ENCODE results near the gene ZNF582. TPM values are rescaled to one million over a fixed set of nuclear protein-coding genes. Genes with fewer than 3 reads are reported as not detected.

The ZNF582 gene
- total RNA-seq, 1 donor from 2014 or later = 1.1 TPM

GRCh38 chr19:56383826-56384605 is 9.3 kb downstream of the ZNF582 start:
- H3K36me3 ChIP-seq (ENCODE audit: control insufficient read depth, insufficient read depth, low read length) = no peaks in the 10 kb centered on the region
- FAIRE-seq = no peak
- no peaks in the 10 kb centered on the region for H3K27me3 ChIP-seq (ENCODE audit: control insufficient read depth, insufficient read depth, low read length)
- TF ChIP-seq CTCF (IDR thresholded peaks at IDR 0.05; ENCODE audit: insufficient read depth, low read length, severe bottlenecking) = no peak
- DNase-seq (ENCODE audit: low read depth) = peak; percentile 92
- no peak overlapping the region for H3K4me3 ChIP-seq (ENCODE audit: low read depth, low read length)

GRCh38 chr19:56377105-56377924 is 16.0 kb downstream of the ZNF582 start:
- DNase-seq (ENCODE audit: low read depth) (no peak), FAIRE-seq (peak; percentile 72)
- no peak overlapping the region for H3K4me3 ChIP-seq (ENCODE audit: low read depth, low read length)
- peaks cover 15% of the 10 kb centered on the region for H3K36me3 ChIP-seq (ENCODE audit: control insufficient read depth, insufficient read depth, low read length)
- no peaks in the 10 kb centered on the region for H3K27me3 ChIP-seq (ENCODE audit: control insufficient read depth, insufficient read depth, low read length)
- no peak for TF ChIP-seq CTCF (IDR thresholded peaks at IDR 0.05; ENCODE audit: insufficient read depth, low read length, severe bottlenecking)

- no peak for FAIRE-seq
- peak; percentile 42 for DNase-seq (ENCODE audit: low read depth)
- H3K27me3 ChIP-seq (ENCODE audit: control insufficient read depth, insufficient read depth, low read length) = no peaks in the 10 kb centered on the region
- no peak overlapping the region for H3K4me3 ChIP-seq (ENCODE audit: low read depth, low read length)
- peaks cover 15% of the 10 kb centered on the region for H3K36me3 ChIP-seq (ENCODE audit: control insufficient read depth, insufficient read depth, low read length)
- no peak for TF ChIP-seq CTCF (IDR thresholded peaks at IDR 0.05; ENCODE audit: insufficient read depth, low read length, severe bottlenecking)
These were observed 21.1 kb downstream of the ZNF582 start for GRCh38 chr19:56372281-56372680.

- peaks cover 10% of the 10 kb centered on the region for H3K36me3 ChIP-seq (ENCODE audit: control insufficient read depth, insufficient read depth, low read length)
- no peak for FAIRE-seq
These were observed 23.3 kb downstream of the ZNF582 start for GRCh38 chr19:56369886-56370676.

More at GRCh38 chr19:56369886-56370676, 23.3 kb downstream of the ZNF582 start:
- DNase-seq (ENCODE audit: low read depth) = no peak
- no peak for TF ChIP-seq CTCF (IDR thresholded peaks at IDR 0.05; ENCODE audit: insufficient read depth, low read length, severe bottlenecking)
- no peaks in the 10 kb centered on the region for H3K27me3 ChIP-seq (ENCODE audit: control insufficient read depth, insufficient read depth, low read length)
- H3K4me3 ChIP-seq (ENCODE audit: low read depth, low read length) = no peak overlapping the region
